HG02973 (cell line): ENCODE data around the gene SLC6A5.

Experiments used
- ATAC-seq: cut with Tn5 transposase; IDR thresholded peaks from one replicate; pipeline ENCODE4 v1.9.1; 2021; ENCODE audit warnings: moderate library complexity; ENCODE audit not compliant: unreplicated experiment

Gene SLC6A5

DNA sequence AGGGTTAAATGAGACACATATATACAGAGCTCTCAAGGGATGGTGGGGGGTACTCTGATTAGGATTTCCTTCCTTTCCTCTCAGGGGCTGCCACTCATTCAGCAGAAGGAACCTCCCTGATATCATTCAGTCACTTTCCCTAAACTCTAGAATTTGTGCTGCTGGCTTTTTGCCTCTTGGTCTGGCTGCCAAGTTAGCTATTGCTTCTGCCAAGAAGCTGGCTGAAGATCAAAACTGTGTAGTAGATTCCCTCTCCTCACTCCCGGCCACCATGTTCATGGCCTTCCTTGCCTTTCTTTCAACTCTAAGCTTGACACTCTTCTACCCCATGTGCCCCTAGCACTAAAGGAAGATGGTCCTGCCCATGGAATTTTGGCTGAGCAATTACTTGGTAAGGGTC, 18.7 kb downstream of the SLC6A5 start:
- no peak for ATAC-seq

DNA sequence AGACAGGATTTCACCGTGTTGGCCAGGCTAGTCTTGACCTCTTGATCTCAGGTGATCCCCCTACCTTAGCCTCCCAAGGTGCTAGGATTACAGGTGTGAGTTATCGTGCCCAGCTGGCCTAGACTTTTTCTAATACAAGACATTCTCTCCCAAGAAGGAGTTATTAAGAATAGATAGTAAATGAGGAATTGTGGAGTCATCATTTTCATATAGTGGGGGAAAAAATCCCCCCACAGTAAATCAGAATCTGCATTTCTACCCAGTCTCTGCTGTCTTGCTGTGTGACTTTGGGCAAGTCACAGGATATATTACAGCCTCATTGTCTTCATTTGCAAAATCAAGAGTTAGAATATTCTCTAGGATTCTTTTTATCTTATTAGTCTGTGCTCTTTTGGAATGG, 21.6 kb downstream of the SLC6A5 start:
- no peak for ATAC-seq

DNA sequence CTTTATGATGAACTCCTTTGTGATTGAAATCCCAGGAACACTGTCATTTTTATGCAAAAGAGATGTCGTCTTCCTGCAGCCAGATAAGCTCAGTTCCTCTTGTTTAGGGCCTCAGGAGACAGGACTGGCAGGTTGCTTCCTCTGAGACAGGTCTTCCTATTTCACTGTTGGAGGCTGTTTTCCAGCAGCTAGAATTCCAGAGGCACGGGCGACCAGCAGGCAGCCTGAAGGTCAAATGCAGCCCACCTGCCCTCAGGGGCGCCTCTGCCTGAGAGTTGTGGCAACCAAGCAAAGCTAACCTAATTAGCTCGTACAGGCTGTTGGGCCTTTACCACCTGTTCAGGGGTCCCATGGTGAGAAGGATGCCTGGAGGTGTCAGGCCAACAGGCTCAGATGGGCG, 22.3 kb downstream of the SLC6A5 start:
- ATAC-seq = no peak

DNA sequence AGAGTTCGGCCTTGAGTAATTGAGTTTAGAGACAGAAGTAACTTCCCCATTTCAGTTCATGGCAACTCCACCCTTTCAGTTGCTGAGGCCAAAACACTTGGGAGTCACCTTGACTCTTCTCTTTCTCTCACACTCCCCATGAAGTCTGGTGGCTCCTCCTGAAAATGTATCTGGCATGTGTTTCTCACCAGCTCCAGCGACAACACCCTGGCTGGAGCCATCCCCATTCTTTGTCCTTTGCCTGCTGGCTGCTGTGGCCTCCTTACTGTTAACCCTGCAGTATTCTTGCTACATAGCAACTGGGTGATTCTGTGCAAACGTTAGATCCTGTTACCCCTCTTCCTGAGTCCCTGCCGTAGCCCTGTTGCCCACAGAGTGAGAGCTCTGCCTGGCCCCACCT, 23.8 kb downstream of the SLC6A5 start:
- no peak for ATAC-seq

DNA sequence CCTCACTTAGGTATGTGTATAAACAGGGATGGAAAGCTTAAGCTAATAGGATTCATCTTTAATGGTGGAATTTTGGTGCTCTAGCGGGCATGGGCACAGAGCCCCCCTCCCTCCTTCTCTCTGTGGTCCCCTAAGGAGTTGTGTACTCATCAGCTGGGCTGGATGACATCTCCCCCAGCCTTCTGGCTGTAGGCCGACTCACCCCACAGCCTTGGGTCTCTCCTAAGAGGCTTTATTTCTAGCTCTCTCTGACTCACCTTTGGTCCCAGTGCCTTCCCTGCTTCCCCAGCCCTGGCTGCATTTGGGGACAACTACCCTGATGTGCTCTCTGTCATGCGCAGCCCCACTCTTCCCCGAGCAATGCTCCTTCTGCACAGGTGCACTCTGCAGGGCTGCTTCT, 26.9 kb downstream of the SLC6A5 start:
- ATAC-seq = no peak

DNA sequence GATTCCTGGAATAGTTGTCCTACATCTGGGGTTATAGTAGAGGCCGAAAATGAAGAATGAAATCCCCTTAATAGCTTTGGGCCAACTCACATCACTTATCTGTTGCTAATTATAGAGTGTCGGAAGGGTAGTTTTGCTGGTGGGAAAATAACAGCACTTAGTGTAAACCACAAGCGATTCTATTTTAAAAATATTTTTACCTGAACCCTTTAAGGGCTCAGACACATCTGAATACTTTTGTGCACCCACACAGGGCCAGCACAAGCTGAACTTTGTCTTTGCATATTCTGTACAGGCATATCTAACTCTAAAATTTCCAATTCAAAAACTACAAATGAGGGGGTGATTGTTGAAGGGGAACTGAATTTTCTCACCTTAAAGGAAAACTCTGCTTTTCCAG, 27.6 kb downstream of the SLC6A5 start:
- ATAC-seq = no peak

DNA sequence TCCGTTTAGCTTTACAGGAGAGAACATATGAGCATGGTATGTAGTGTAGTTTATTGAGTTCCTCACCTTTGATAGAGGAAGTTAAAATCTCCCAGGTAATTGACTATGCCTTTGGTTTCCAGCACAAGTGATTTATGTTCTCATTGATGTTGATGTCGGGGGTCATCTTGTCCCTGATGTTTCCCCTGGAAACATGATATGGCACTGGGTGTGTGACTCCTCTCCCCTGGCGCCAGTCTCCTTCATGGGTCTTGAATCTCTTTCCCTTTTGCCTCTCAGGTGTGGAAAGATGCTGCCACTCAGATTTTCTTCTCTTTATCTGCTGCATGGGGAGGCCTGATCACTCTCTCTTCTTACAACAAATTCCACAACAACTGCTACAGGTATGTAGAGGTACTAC, 28.3 kb downstream of the SLC6A5 start:
- no peak for ATAC-seq

DNA sequence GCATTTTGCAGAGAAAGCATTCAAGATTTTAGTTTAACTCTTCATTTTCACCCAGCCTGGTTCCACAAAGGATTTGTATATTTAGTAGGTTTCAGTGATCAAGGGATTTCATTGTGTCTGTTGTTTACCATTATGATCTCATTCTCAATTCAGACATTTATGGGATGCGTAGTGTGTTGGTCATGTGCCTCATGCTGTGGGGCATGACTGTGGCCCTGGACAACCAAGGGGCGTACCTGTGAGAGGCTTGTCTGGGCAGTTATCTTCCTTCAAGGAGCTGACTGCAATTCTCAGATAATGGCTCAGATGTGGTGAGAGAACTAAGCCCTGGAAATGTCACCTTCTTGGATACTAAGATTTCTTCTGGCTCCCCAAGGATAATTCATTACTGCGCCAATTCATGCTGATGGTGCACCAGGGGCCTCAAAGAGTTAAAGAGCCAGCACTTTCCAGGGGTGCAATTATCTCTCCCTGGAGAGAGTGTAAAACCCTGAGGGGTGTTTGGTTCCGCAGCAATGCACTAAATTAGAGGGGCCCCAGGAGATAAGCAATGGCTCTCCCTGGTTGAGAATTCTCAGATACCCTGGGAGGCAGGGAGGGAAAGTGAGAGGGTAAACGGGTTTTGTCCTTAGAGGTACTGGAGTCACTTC, 32.2 kb downstream of the SLC6A5 start:
- no peak for ATAC-seq

DNA sequence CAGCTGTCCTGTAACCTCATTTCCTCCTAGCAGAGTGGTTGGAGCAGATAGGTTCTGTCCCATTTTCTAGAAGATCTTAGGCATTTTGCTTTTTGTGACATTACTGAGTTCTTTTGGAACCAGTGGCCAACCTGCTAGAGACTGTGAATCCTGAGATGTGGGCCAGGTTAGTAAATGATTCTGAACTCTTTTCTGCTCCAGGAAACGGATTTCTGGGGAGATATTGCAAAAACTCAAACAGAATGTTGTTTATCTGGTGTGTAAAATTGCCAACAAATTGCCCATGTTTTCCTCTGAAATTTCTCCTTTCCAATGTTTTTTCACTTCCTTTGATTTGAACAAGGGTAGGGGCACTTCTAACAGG, 32.7 kb downstream of the SLC6A5 start:
- no peak for ATAC-seq

DNA sequence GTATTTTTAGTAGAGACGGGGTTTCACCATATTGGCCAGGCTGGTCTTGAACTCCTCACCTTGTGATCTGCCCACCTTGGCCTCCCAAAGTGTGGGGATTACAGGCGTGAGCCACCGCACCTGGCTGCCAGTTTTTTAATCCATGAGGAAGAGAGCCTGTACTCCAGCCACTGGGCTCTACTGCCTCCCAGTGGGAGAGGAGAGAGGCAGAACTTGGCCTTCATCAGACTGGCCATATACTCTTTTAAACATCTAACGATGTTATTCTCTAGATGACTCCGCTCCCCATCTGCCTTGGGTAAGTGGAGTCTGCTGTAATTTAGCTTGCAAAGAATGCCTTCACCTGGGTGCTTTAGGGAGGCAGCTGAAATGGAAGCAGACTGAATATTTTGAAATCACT, 34.6 kb downstream of the SLC6A5 start:
- no peak for ATAC-seq

DNA sequence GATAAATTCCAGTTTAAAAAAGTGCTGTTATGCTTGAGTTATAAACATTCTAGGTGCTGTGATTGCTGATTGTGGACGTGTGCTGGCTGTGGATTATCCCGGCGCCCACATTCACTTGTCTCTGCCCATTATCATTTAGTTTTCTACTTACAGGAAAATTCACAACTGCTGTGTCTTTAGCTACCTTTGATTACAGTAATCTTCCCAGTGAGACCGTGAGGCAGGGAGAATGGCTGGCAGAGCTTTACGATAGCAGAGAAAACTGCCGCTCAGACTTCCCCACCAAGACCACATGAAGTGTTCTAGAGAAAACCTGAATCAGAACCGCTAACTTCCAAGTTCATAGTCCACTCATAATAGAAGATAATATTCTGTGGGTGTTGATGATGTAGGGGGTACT, 35.4 kb downstream of the SLC6A5 start:
- ATAC-seq = no peak

DNA sequence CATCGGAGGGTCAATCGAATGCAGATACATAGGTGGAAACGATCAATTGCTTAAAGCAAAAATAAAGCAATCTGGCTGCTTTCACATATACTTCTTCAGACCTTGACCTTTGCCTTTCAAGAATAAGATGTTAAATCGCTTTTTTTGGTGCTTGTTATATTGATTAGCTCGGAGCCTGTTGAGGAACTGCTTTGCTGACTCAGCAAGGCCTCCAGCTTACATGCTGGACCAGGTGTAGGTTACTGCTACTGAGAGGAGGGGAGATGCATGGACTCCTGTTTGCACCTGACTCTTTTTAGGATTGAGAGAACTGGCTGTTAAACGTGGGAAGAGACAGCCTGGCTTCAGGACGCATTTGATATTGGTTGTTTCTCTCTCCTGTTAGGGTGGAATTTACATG, 38.7 kb downstream of the SLC6A5 start:
- ATAC-seq = no peak

DNA sequence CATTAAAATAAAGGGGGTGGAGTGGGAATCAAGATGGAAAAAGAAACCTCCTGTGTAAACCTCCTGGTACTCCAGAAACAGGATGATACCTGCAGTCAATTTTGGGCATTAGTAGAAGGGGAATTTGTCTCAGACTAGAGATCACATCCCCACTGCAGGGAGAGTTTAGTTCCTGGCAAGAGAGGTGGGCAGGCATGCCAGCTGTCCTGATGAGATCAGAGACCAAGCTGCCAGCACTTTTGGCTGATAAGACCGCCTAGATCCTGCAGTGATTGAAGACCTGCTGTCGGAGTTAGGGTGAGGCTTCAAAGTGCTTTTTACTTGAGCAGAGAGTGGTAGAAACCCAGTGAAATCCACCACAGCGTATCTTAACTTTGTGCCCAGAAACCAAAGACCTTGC, 40.3 kb downstream of the SLC6A5 start:
- ATAC-seq = no peak

DNA sequence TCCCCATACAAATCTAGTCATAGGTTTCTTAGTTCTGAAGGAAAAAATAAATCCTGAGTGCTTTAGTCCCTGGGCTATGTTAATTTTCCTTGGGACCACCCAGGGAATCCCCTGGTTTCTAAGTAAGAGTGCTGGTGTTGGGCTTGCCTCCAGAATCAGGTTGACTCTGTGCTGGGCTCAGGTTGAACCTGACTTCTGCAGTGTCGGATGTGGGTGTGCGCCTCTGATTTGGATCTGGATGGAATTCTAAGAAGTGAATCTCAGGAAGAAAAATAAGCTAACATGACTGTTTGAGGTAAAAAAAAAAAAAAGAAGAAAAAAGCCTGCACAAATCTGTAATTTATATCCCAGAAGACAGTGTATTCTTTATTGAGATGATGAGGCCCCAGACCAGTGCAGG, 41.0 kb downstream of the SLC6A5 start:
- no peak for ATAC-seq

DNA sequence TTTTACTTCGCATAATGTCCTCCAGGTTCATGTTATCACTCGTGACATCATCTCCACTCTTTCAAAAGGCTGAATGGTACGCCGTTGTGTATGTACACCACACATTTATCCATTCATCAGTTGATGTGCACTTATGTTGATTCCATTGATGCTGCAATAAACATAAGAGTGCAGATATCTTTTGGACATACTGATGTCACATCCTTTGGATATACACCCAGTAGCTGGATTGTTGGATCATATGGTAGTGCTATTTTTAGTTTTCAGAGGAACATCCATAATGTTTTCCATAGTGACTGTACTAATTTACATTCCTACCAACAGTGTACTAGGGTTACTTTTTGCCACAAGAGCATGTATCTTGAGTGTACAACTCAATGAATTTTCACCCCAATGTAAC, 45.0 kb downstream of the SLC6A5 start:
- no peak for ATAC-seq

DNA sequence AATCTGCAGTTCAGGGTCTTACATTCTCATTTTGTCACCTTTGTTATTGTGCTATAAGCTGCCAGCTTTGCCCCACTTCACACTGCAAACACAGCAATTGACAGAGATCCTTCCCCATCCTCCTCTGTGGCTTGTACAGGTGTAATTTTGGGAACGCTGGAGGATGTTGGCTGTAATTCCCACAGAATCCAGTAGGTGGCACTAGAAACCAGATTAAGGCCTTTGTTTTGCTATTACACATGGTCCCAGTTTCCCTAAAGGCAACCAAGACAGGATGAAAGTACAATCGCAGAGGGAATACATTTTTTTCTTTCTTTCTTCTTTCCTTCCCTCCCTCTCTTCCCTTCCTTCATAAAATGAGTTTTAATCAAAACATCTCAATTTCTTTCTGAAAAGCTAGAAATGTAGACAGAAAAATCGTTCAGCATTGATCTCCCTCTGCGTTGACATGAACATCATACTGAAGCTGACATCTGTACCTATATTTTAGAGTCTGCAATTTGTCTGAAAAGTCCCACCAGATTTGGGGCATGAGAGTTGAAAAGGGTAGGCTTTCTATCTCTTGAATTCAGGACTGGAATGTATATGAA, 48.7 kb downstream of the SLC6A5 start:
- ATAC-seq = peak; percentile 60

DNA sequence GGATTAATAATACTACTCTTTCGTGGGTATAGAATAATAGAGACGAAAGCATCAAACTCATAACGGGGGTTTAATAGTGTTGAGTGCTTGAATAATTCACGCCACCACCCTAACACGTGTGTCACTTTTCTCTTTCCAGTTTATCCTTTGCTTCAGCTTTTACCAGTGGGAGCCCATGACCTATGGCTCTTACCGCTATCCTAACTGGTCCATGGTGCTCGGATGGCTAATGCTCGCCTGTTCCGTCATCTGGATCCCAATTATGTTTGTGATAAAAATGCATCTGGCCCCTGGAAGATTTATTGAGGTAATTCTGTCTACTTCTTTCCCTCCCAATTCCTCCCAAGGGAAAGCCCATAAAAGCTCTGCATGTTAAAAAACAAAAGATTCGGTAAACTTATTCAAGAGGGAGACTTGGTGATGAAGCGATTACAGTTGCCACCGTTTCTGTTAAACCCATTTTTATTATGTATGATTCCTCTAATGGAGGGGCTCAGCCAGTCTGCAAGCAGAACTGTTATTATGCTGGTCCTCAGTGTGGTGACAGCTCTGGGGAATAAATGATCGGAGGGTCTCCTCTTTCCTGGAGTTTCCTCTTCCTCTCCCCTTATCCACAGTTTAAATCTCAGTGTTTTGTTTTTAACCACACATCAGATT, 52.9 kb downstream of the SLC6A5 start:
- no peak for ATAC-seq

DNA sequence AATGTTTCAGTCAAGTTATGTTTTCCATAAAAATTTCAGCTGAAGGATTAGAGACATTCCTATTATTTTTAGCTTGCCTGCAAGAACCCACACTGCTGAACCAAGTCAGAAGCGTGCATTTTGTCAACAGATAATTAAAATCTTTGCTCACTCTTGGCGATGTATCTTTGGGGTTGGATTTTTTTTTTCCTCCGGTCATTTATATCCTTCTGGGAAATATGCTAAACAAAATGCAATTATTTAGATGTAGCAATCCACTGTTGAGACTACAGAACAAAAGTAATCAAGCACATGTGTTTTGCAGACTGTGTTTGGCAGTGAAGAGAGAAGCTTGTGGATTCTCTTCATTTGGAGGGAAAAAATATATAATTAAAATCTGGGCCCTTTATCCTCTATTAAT, 54.6 kb downstream of the SLC6A5 start:
- ATAC-seq = no peak

DNA sequence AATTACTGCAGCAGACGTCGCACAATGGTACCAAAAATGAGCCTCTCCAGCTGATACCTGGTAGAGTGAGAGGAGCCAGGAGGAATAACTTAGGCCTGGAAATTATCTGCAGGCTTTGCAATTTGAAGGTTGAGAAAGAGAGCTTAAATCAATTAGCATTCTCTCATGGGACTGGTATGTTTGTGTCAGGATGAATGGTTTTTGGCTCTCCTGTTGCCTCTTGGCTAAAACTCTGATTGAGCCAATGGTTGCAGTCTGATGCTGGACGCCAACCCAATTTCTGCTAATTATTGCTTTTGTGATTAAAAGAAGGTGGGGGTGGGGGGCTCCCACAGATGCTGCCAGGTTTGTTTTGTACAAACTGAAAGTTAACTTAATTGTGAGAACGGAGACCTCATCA, 57.5 kb downstream of the SLC6A5 start:
- ATAC-seq = no peak

DNA sequence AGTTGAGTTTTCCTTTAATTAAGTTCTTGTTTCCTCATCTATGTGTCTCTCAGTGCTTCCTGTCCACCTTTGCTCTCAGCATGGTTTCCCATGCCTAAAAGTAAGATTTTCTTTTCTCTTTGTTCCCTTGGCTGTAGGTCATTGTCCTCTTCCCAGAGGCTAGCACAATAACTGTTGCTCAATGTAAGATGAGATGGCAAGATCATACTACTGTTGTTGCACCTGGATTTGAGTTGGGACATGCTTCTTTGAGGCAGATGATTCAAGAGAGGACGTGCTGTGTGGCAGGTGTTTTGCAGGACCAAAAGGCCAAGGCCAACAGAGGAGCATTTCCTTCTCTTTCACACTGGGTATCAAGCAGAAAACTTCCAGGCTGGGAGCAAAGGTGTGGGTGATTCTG, 58.7 kb downstream of the SLC6A5 start:
- ATAC-seq = no peak

DNA sequence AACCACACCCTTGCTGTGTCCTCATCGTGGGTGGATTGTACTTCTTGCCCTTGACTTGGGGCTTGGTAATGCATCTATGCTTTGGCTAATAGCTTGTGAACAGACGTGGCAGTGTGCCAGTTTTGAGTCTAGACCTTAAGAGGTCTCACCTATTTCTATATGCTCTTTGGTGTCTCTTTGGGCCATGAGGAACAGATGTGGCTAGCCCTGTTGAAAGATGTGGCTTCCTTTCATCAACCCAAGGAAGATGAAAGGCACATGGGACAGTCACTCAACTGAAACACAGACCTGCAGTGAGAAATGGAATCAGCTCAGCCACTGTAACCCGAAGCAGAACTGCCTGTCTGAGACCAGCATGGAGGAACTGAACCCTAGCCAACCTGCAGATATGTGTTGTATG, 62.0 kb downstream of the SLC6A5 start:
- no peak for ATAC-seq

DNA sequence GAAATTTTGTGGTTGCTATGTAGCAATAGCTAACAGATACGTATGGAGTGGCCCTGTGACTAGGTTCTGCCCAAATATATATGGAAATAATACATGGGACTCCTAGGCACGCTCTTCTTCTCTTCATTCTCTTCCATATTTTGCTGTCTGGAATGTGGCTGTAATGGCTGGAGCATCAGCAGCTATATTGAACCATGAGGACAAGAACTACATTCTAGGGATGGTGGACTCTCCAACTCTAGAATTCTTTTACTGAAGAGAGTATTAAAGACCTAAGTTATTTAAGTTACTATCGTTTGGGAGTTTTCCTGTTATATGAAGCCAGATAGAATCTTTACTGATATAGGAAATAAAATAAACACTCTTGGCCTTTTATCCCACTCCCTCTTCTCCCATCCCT, 62.4 kb downstream of the SLC6A5 start:
- no peak for ATAC-seq
